ENCODE data around the gene GPR89A. TPM values are rescaled to one million over a fixed set of nuclear protein-coding genes. Genes with fewer than 3 reads are reported as not detected.
"Not testable (repeated sequence)": the region's sequence is repeated elsewhere in the genome, so short reads cannot be mapped to it uniquely, and the experiment has no call there.

The GPR89A gene
- total RNA-seq, 1 experiment from 2014 or later: 33.7 TPM

DNA sequence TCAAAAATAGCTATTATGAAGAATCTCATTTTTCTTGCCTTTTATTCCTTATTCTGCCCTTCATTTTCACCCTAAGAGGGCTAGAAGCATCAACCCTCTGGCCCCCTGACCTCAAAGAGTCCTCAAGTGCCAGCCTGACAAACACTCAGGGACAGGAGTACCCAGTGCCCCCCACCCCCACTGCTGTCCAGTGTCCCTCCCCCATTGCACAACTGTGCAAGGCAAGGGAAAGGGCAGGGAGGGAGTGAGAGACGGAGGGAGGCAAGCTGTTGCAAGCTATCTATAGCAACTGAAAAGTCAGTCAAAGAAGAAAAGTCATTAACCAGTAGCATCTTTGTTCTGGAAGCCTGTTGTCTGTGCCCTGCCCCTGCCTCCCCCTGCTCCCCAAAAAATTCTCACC, 78.3 kb downstream of the GPR89A start:
- DNase-seq (ENCODE audit: low spot score): not testable (repeated sequence)

- no peak for DNase-seq (ENCODE audit: low spot score)
Observed at GRCh38 chr1:145688328-145688727, 80.5 kb downstream of the GPR89A start.

DNA sequence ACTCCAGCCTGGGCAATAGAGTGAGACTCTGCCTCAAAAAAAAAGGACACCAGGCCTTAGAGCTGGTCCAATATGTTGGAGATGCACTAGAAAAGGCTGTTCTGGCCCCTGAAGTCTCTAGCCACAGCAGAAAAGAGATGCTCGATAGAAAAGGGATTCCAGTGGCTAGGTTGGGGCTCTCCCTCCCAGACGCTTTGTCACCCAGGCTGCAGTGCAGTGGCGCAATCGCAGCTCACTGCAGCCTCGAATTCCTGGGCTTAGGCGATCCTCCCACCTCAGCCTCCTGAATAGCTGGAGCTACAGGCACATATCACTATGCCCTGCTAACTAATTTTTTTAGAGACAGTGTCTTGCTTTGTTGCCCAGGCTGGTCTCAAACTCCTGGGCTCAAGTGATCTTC, 81.1 kb downstream of the GPR89A start:
- no peak for DNase-seq (ENCODE audit: low spot score)

GRCh38 chr1:145689922-145690321, 82.1 kb downstream of the GPR89A start:
- DNase-seq (ENCODE audit: low spot score): no peak

DNA sequence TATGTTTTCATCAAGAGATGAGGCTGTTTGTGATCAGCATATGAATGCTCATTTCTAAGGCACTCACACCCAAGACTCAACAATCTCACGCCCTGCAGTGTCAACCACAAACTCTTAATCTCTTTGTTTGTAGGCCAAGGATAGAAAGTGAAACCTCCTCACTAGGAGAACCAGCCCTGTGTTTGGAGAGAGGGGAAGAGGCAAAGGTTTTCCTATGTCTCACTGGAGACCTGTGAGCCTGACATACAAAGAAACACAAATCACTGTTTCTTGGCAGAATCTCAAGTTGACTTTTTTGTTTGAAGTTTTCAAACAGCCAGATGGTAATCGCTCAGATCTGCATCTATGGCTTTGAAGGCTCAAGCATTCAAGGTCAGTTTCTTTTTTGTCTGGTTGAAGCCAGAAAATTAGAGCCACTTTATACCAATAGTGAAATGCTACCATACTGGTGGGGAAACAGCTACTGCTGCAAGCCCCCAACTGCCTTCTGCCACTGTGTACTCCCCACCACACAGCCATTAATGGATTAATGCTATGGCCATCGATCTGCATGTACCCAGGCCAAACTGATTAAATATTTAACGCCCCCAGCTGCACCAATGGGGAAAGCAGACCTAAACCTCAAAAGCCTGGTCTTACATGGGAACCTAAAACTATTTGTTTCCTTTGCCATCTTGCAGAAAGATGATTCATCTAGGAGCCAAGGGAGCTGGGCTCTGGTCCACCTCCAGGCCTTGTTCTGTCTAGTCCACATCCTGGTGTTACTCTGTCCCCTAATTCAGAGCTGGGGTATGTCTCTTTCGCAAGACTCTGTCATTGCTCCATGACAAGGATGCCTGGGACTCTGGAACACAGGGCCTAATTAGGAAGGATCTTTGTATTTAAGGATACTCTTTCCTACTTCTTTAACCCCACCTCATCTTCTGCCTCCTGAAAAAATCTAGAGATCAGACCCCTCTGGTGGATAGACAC, 83.1 kb downstream of the GPR89A start:
- DNase-seq (ENCODE audit: low spot score): peak; percentile 68

DNA sequence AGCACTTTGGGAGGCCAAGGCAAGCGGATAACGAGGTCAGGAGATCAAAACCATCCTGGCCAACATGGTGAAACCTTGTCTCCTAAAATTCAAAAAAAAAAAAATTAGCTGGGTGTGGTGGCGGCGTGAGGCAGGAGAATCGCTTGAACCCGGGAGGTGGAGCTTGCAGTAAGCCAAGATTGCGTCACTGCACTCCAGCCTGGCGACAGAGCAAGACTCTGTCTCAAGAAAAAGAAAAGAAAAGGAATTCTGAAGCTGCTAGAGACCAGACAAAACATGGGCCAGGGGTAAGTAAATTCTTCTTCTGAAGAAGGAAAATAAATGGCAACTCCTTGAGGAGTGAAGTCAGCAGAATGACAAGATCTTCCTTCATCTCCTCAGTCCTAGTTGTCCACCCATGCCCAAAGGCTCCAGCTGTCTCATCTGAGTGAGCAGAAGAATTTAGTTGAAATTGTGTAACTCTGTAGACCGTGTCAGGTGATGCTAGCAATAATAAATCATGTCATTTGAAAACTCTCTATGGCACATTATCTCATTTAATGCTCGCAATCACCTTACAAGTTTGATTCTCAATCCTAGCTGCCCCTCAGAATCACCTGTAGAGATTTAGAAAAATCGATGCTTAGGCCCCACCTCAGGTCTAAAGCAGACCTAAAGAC, 85.1 kb downstream of the GPR89A start:
- DNase-seq (ENCODE audit: low spot score): no peak

- DNase-seq (ENCODE audit: low spot score): no peak
Observed at GRCh38 chr1:145695821-145696629, 88.2 kb downstream of the GPR89A start.

DNA sequence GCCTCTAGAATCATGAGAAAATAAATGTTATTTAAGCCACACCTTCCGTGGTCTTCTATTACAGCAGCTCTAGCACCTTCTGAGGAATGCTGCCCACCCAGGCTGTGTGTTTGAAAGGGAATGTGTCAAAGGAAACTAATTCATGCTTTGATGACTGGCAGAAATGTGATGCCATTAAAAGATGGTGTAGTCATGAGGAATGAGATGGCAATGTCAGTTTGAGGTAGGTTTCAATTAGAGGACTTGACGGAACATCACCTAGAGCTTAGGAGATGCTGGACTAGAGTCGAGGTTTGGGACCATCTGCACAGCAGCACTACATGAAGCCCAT, 88.8 kb downstream of the GPR89A start:
- no peak for DNase-seq (ENCODE audit: low spot score)

- DNase-seq (ENCODE audit: low spot score): no peak
Observed at GRCh38 chr1:145701306-145701862, 93.6 kb downstream of the GPR89A start.

DNA sequence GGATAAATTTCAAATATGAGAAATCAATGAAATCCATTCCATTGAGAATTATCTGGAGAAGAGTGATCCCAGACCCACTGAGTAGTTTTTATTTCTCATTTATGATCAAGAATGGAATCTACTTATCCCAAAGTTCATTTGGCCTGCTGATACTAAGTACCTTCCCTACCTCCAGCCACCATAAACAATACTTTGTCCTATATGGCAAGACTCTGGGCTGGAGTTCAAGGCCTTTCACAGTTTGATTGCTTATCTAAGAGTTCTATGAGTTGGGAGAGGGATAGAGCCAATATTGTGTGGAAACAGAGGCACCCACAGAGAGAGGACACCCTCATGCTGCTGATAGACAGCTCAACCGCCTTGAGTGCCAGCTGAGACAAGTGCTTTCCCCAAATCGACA, 94.3 kb downstream of the GPR89A start:
- DNase-seq (ENCODE audit: low spot score): no peak

DNA sequence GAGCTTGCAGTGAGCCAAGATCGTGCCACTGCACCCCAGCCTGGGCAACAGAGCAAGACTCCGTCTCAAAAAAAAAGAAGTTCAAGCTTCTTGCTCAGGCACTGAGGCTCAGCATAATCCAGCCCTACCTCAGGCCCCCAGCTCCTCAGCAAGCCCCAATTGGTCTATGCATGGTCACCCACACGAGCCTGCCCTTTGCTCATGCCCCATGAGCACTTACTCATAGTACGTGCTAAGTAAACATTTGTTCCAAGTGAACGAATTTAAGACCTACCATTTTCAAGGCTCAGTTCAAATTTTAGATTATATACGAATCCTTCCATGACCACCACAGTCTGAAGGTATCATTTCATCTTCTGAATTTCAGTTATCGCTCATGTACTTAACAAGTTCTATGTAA, 95.0 kb downstream of the GPR89A start:
- DNase-seq (ENCODE audit: low spot score): no peak

DNA sequence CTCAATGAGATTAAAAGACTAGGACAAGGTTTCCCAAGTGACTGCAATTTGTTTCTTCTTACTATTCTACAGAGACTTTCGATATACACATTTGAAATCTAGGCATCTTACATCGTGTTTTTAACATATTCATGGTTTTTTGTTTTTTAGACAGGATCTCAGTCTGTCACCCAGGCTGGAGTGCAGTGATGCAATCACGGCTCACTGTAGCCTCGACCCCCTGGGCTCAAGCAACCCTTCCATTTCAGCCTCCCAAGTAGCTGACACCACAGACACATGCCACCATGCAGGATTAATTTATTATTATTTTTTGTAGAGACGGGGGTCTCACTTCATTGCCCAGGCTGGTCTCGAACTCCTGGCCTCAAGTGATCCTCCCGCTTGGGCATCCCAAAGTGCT, 97.8 kb downstream of the GPR89A start:
- no peak for DNase-seq (ENCODE audit: low spot score)

DNA sequence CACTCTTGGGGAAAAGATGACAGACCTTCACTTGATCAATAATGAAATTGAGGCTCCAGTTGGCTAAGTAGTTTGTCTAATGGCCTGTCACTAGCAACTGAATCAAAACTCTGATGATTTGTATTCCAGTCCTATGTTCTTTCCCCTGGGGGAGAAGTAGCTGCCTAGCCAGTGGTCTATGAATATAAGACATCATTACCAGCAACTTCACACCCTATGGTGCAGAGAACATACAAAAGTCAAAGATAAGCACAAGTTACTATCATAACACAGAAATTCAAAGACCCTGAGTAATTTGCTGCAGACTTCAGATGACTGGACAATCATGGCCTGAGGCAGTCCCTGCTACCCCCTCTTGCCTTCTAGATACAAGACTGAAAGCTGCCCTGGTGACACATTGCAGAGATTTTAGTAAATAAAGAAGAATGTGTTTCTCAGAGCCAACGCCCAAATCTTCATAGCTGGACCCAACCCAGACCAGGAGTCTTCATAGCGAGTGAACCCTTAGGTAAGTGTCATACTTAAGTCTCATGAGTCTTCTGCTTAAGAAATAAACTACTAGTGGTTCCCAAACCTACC, 98.4 kb downstream of the GPR89A start:
- no peak for DNase-seq (ENCODE audit: low spot score)

DNA sequence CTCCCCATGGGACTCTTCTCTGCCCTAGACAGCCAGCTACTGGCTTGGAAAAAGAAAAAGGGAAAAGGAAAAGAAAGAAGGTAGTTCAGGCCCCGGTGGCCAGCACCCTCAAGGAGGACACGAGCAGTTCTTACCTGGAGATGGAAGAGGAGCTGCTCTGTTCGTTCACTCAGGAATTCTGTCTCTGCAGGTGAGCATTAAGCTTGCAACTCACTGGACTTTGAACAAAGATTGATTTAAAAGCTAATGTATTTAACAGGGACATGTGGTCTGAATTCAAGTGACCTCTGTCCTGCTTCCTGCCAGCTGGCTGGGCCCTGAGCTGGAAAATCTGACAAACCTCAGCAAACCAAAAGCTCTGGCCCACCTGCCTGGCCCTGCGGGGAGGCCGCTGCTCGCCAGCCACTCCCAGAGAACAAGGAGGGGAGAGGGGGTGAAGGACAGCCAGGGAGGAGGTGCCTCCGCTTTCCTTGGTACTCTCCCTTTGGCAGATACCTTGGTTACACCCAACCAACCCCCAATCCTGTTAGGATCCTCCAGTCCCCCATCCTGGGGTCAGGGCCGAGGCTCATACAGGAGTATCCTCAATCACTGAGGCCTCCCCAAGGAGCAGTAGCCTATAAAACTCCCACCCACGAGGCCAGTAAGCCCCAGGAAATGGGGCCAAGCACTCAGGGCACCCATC, 99.5 kb downstream of the GPR89A start, which contains the start of gene PDZK1:
TSS of gene PDZK1 (minus strand) at position 186 of the 685 bp plus-strand sequence. CDS start 19,347 bp downstream, outside the sequence.
- DNase-seq (ENCODE audit: low spot score): no peak

- DNase-seq (ENCODE audit: low spot score): no peak
Observed at GRCh38 chr1:145708063-145708462, 100.3 kb downstream of the GPR89A start.

DNA sequence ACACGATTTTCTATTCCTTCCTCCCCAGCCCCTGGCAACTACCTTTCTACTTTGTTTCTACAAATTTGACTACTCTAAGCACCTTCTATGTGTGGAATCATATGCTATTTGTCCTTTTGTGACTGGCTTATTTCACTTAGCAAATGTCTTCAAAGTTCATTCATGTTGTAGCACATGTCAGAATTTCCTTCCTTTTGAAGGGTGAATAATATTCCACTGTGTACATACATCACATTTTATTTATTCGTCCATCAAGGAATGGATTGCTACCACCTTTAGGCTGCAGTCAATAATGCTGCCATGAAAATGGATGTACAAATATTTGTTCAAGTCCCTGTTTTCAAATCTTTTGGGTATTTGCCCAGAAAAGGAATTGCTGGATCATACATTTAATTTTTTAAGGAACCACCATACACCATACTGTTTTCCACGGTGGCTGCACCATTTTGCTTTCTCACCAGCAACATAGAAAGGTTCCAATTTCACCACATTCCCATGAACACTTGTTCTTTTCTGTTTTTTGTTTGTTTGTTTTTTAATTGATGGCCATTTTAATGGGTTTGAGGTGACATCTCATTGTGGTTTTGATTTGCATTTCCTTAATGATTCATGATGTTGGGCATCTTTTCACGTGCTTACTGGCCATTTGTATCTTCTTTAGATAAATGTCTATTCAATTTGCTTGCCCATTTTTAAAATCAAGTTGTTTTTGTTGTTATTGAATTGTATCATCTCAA, 102.7 kb downstream of the GPR89A start:
- no peak for DNase-seq (ENCODE audit: low spot score)

GRCh38 chr1:145711213-145711651, 103.4 kb downstream of the GPR89A start:
- DNase-seq (ENCODE audit: low spot score): no peak

GRCh38 chr1:145714524-145715111, 106.8 kb downstream of the GPR89A start:
- DNase-seq (ENCODE audit: low spot score): no peak

DNA sequence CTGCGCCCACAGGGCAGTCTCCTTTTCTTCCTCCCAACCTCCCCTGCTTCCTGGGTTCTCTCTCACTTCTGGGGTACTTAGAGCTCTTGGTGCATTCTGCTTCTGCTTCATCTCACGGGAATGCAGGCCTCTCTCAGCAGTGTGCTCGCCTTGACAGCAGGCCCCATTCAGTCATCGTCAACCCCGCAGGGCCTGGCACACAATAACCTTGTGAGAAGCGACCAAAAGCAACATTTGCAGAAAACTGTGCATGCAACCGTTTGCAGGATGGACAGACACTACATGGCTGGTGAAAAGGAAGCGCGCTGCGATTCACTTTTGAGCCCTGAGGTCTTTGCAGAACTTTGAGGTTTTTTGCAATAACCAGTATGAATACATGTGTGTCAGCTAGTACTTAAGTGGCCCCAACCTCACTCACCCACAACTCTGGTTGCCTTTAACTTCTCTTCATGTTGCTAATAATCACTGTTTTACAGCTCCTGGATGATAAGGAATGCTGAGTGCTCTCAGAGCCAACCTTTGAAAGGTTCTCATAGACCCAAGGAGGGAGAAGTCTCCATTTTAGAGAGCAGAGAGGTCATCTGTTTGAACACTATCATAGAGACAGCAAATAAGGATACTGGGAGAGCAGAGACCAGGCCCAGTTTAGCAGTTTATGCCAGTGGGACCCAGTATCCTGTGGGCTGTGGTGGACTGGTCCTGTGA, 109.0 kb downstream of the GPR89A start:
- DNase-seq (ENCODE audit: low spot score): no peak
